ENCODE results near the gene TNFRSF8. TPM values are rescaled to one million over a fixed set of nuclear protein-coding genes. Genes with fewer than 3 reads are reported as not detected.

Gene TNFRSF8
- total and polyA plus RNA-seq, 2 donors (not counting 1 experiment from before 2014, with no cell fraction given): 0.36 to 0.57 TPM

- ATAC-seq (ENCODE audit: low read depth) (no peak), DNase-seq (no peak)
- Histone ChIP-seq H3K4me3 (ENCODE audit: control extremely low read depth in 1 of 5, extremely low read depth in 1 of 5, insufficient read depth in 1 of 5, low read depth in 2 of 5, low read length in 4 of 5) (no peak overlapping the region), H4K20me1 (ENCODE audit: control insufficient read depth, insufficient read depth, low read length, poor library complexity, severe bottlenecking) (peaks cover 36% of the 10 kb centered on the region), H3K27ac (ENCODE audit: low read length in 2 of 2) (peak overlapping the region in 1 of 2 donors; percentile 24), H3K4me1 (ENCODE audit: control insufficient read depth in 2 of 2, insufficient read depth in 2 of 2, low read length in 2 of 2) (peaks cover 34 to 61% of the 10 kb centered on the region in 2 donors), H3K9me3 (ENCODE audit: control extremely low read depth in 1 of 3, control insufficient read depth in 2 of 3, insufficient read depth in 1 of 3, low read length in 2 of 3) (no peaks in the 10 kb centered on the region), H3K79me2 (ENCODE audit: control insufficient read depth, insufficient read depth, low read length) (peaks cover 64% of the 10 kb centered on the region), H3K27me3 (replicated peaks in 1 of 4; ENCODE audit: control extremely low read depth in 1 of 4, control insufficient read depth in 3 of 4, insufficient read depth in 4 of 4, low read length in 3 of 4) (no peaks in the 10 kb centered on the region), H3K4me2 (replicated peaks; ENCODE audit: low read depth, low read length, poor library complexity, severe bottlenecking) (no peak overlapping the region), H3K9ac (ENCODE audit: low read length) (no peak overlapping the region), H3K36me3 (replicated peaks in 1 of 2; ENCODE audit: control extremely low read depth in 1 of 2, control insufficient read depth in 1 of 2, extremely low read depth in 1 of 2, insufficient read depth in 2 of 2, low read length in 1 of 2) (peaks cover 0 to 9% of the 10 kb centered on the region in 2 experiments), H2AFZ (ENCODE audit: insufficient read depth, low read depth, low read length, poor library complexity, severe bottlenecking) (no peak overlapping the region)
- TF ChIP-seq EZH2 (IDR thresholded peaks at IDR 0.05; ENCODE audit: borderline replicate concordance, insufficient read depth, low read depth, low read length, poor library complexity, severe bottlenecking): no peak
- TF ChIP-seq CTCF (IDR thresholded peaks at IDR 0.05): no peak
- ChIA-PET POLR2A (interaction anchor here (0.6 to 1.6 kb wide), 7 partner anchors 8 to 36 kb away, joined by 3 to 4 read pairs (median 3); no protein-coding TSS in a partner anchor), CTCF (interaction anchor here (1.0 to 5.5 kb wide), 4 partner anchors 9 to 44 kb away, joined by 4 to 41 read pairs (median 5); no protein-coding TSS in a partner anchor)
- Mint-ChIP-seq H3K27me3 (no peaks in the 10 kb centered on the region), H3K4me3 (peak overlapping the region; percentile 47), H3K27ac (peak overlapping the region; percentile 75), H3K9me3 (ENCODE audit: insufficient read depth) (no peaks in the 10 kb centered on the region), H3K4me1 (peaks cover 71% of the 10 kb centered on the region)
- intact Hi-C loops (cut with micrococcal nuclease): loop anchor here (5.0 kb wide), 1 partner anchor 42 kb away; no protein-coding TSS in a partner anchor
- 96% methylated on average over 4 of the region's 8 CpGs for WGBS (ENCODE audit: insufficient coverage)
Measured at GRCh38 chr1:12169442-12170135, 106.5 kb downstream of the TNFRSF8 start.

GRCh38 chr1:12170263-12170671, 107.2 kb downstream of the TNFRSF8 start:
- Histone ChIP-seq H3K27me3 (replicated peaks in 1 of 4; ENCODE audit: control extremely low read depth in 1 of 4, control insufficient read depth in 3 of 4, insufficient read depth in 4 of 4, low read length in 3 of 4) (no peaks in the 10 kb centered on the region), H3K79me2 (ENCODE audit: control insufficient read depth, insufficient read depth, low read length) (peaks cover 71% of the 10 kb centered on the region), H3K4me3 (ENCODE audit: control extremely low read depth in 1 of 5, extremely low read depth in 1 of 5, insufficient read depth in 1 of 5, low read depth in 2 of 5, low read length in 4 of 5) (no peak overlapping the region), H3K4me2 (replicated peaks; ENCODE audit: low read depth, low read length, poor library complexity, severe bottlenecking) (no peak overlapping the region), H4K20me1 (ENCODE audit: control insufficient read depth, insufficient read depth, low read length, poor library complexity, severe bottlenecking) (peaks cover 43% of the 10 kb centered on the region), H3K27ac (ENCODE audit: low read length in 2 of 2) (peak overlapping the region in 1 of 2 donors; percentile 24), H3K9me3 (ENCODE audit: control extremely low read depth in 1 of 3, control insufficient read depth in 2 of 3, insufficient read depth in 1 of 3, low read length in 2 of 3) (no peaks in the 10 kb centered on the region), H3K36me3 (replicated peaks in 1 of 2; ENCODE audit: control extremely low read depth in 1 of 2, control insufficient read depth in 1 of 2, extremely low read depth in 1 of 2, insufficient read depth in 2 of 2, low read length in 1 of 2) (peaks cover 0 to 9% of the 10 kb centered on the region in 2 experiments), H3K9ac (ENCODE audit: low read length) (no peak overlapping the region), H2AFZ (ENCODE audit: insufficient read depth, low read depth, low read length, poor library complexity, severe bottlenecking) (no peak overlapping the region), H3K4me1 (ENCODE audit: control insufficient read depth in 2 of 2, insufficient read depth in 2 of 2, low read length in 2 of 2) (peaks cover 36 to 68% of the 10 kb centered on the region in 2 donors)
- ATAC-seq (ENCODE audit: low read depth) (no peak), DNase-seq (no peak)
- peak overlapping the region; percentile 47 for H3K4me3 Mint-ChIP-seq
- H3K9me3 Mint-ChIP-seq (ENCODE audit: insufficient read depth): no peaks in the 10 kb centered on the region
- TF ChIP-seq CTCF (IDR thresholded peaks at IDR 0.05): no peak
- TF ChIP-seq EZH2 (IDR thresholded peaks at IDR 0.05; ENCODE audit: borderline replicate concordance, insufficient read depth, low read depth, low read length, poor library complexity, severe bottlenecking): no peak
- ChIA-PET POLR2A (interaction anchor here (0.6 to 1.6 kb wide), 6 partner anchors 8 to 75 kb away, joined by 3 to 5 read pairs (median 4); no protein-coding TSS in a partner anchor), CTCF (interaction anchor here (0.6 to 5.5 kb wide), 4 partner anchors 9 to 45 kb away, joined by 3 to 41 read pairs (median 4); no protein-coding TSS in a partner anchor)
- no peaks in the 10 kb centered on the region for H3K27me3 Mint-ChIP-seq
- peaks cover 77% of the 10 kb centered on the region for H3K4me1 Mint-ChIP-seq
- 100% methylated on average over 2 of the region's 9 CpGs for WGBS (ENCODE audit: insufficient coverage)
- H3K27ac Mint-ChIP-seq: peak overlapping the region; percentile 75
- intact Hi-C loops (cut with micrococcal nuclease): no loop called here
